Myocyte (in vitro differentiated cells): Measurements from ENCODE around the gene LRRC14B. TPM values are rescaled to one million over a fixed set of nuclear protein-coding genes. Genes with fewer than 3 reads are reported as not detected.

Experiments used
- DNase-seq: peaks from one replicate; pipeline ENCODE4 v3.0.0-alpha.2; 2012; ENCODE audit warnings: low read depth
- total RNA-seq: library from RNA; depleted of rRNA; stranded (reverse); fragments of >200 nt; gene quantifications from 2 replicates; pipeline ENCODE4 v1.2.3, GENCODE V29; 2014

LRRC14B gene
- total RNA-seq, 1 donor from 2014 or later: 21.9 TPM

DNA sequence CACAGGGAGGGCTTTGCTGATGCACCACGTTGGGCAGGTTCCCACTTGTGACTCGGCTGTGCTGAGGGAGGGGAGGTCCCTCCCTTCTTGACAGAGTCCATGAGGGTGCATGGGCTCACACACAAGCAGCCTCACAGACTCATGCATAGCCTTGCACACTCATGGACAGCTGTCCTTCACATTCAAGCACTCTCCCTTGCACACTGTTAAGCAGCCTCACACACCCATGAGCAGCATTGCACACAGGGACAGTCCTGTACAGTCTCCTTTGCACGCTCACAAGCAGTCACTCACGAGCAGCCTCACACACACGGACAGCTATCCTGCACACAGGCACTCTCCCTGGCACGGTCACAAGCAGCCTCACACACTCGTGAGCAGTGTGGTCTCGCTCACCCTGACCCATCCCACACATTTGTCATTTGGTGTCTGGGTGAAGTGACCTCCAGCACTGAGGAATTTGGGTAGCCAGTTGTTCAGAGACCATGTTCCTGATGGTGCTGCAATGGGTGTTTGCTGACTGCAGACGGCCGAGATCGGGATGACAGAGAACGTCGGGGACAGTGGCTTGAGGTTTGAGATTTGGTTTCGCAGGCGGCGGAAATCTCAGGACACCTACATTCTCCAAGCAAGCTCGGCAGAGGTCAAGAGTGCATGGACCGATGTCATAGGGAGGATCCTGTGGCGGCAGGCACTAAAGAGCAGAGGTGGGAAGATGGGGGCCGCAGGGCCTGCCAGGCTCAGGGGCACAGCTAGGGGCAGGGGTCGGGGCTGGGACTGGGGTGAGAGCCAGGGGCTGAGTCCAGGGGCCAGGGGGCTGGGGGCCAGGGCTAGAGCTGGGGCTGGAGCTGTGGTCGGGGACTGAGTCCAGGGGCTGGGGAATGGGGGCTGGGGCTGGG, 17.7 kb upstream of the LRRC14B start:
- DNase-seq: peak; percentile 60

- DNase-seq: no peak
Measured at GRCh38 chr5:174291-174600, 17.0 kb upstream of the LRRC14B start.

DNA sequence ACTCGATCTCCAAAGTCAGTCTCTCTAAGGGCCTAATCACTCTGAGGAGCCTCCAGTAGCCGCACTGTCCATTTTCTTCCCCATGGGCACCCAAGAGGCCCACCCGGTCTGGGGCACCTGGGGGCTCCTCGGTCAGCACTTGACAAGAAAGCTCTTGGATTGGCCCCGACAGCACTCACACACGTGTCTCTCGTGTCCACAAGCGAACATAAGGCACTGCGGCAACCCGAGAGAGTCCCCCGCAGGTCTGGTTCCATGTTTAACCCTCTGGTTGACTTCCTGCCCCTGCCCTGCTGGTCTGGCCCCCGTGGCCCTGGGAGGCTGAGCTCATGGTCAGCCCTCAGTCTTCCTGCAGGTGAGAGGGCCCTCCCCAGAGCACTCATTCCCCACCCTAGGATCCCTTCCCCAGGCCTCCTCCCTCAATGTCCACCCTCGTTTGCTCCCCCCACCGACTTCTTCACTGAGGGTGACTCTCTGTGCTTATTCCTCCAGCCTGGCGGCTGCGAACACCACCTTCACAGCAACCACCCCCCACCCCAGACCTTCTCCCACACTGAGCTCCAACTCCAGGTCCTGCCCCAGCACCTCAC, 16.3 kb upstream of the LRRC14B start:
- no peak for DNase-seq

DNA sequence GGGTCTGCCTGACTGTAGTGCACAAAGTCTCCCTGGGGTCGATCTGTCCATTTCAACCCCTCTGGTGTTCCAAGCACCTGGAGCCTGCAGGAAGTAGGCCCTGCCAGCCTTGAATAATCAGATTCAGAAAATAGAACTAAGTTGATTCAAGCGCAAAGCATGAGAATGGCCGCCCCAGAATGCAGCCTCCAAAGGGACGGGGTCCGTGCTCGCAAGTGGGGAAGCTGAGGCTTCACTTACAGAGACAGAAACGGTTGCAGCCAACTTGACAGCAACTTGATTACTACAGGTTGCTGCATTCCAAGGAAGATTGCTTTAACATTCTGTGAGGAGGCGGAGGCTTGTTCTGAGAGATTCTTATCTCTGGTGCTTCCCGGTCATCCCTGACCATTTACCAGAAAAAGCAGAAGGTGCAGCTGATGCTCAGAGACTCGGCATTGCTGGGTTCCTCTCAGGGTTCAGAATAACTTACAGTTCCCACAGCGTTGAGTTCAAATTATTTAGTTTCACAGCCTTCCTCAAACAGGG, 14.9 kb upstream of the LRRC14B start:
- no peak for DNase-seq

DNA sequence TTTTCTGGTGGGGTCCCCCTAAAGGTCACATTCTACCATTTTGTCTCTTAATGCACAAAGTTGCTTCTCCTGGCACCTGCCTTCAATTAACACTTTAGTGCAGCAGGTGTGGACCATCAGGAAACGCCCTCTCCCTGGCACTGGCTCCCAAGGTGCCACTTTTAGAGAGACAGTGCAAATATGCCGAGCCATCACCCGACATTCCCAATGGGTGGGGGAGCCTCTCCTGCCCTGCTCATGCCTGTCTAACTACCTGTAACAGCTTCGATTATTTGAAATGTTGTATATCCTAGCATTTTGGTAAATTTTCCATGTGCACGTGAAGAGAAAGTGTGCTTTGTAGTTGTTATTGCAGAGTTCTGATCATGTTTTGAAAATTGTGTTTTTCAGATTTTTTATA, 13.2 kb upstream of the LRRC14B start:
- DNase-seq: no peak

GRCh38 chr5:179401-179800, 11.9 kb upstream of the LRRC14B start:
- DNase-seq: no peak

DNA sequence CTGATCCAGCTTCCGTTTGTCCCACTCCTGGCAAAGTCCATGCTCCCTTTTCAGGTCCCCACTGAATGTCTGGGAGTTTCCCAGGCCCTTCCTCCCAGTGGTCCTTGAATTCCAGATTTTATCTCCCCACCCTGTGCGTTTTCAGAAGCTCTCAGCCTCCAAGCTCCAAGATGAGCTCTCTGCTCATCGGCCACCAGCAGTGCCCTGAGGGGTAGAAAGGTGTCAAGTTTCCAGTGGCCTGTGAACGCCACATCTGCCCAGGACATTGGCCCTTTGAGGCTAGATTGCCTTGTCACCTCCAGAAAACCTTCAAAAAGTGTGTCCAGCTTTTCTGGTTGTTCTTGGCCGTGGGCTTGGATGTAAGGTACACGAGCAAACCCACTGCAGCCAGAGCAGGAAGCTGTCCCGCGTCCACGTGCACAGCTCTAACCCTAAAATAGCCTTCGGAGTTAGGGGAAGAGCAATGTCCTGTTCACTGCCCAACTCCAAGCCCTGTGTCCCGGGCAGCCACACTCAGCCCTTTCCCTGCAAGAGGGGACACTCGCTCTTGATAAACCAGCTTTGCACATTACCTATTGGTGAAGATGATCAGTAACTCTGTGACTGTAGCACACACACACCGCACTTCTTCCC, 10.9 kb upstream of the LRRC14B start:
- DNase-seq: no peak

DNA sequence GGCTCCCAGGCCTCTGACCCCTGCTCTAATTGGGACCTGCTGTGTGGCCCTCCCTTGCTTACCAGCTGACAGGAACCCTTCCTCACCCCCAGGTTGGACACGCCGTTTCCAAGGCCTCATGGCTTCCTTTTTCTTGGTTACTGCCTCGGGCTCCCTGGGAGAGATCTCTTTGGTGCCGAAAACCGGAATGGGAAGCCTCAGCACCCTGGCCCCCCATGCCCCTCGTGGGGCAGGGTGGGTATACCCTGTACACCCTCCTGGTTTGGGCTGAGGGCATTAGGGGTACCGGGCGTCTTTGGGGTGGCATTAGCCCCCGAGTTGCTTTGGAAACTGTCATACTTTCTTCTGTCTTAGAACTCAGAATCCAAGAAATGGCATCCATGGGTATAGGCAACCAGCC, 10.1 kb upstream of the LRRC14B start:
- DNase-seq: no peak

GRCh38 chr5:181566-181965, 9.7 kb upstream of the LRRC14B start:
- DNase-seq: no peak

DNA sequence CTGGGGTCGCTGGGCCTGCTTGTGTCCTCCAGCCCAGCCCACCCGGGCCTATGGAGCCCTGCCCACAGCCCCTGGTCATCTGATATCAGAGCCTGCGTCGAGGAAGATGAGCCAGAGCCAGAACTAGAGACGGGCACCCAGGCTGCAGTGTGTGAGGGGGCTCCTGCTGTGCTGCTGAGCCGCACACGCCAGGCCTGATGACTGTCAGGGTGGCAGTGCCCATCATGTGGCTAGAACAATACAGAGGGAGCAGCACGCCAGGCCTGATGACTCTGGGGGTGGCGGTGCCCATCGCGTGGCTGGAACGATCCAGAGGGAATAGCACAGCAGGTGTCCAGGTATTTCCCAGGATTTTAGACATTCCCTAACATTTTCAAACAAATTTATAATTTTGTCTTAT, 9.2 kb upstream of the LRRC14B start:
- no peak for DNase-seq

DNA sequence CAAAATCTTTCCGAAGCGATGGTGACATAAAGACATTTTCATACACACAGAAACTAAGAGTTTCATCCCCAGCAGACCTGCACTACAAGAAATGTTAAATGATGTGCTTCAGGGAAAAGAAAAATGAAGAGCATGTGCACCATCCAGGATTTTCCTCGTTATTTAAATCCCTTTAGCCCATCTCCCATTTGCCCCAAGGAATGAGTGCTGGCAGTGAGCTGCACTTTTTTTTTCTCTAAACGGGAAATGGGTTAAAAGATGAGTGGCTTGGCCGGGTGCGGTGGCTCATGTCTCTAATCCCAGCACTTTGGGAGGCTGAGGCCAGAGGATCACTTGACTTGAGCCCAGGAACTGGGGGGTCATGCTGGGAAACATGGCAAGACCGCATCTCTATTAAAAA, 6.8 kb upstream of the LRRC14B start:
- no peak for DNase-seq

DNA sequence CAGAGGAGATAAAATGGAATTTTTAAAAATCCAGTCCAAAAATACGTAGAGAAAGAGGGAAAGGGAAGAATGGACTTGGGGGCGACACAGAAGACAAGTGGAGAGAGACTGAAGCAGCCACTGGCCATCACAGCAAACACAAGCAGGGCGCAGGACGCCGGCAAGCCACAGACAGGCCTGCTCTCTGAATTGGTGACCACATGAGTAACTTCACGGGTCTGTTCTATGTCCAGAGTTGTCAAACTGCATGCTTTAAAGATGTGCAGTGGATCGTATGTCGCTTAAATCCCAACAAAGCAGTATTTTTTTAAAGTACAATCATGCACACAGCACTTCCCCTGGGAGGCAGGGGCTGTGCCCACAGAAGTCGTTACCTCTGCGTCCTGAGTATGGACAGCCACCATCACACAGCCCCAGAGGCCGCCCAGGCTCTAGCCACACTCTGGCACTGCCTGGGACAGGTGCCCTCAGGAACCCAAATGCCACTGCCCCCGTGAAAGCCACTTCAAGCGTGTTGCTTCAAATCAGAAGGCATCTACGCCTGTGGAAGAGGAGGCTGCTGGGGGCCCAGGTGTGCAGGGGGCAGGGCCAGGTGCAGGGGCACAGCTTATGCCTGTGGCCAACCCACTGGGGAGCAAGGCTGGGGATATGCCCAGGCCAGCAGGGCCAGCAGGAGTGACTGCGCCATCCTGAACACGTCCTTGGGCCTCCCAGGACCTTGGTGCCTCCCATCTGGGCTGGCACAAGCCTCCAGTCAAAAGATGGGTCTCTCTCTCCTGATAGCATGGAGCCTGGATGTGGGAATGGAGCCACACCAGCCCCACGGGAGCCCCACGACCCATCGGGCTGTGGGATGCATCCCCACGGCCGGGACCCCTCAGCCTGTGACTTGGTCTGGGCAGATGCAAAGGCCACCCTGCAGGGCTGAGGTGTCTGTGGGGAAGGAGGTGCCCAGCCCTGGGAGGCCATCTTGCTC, 5.9 kb upstream of the LRRC14B start:
- DNase-seq: no peak

GRCh38 chr5:186091-187041, 4.9 kb upstream of the LRRC14B start:
- DNase-seq: peak; percentile 67

GRCh38 chr5:187042-187431, 4.3 kb upstream of the LRRC14B start:
- no peak for DNase-seq

DNA sequence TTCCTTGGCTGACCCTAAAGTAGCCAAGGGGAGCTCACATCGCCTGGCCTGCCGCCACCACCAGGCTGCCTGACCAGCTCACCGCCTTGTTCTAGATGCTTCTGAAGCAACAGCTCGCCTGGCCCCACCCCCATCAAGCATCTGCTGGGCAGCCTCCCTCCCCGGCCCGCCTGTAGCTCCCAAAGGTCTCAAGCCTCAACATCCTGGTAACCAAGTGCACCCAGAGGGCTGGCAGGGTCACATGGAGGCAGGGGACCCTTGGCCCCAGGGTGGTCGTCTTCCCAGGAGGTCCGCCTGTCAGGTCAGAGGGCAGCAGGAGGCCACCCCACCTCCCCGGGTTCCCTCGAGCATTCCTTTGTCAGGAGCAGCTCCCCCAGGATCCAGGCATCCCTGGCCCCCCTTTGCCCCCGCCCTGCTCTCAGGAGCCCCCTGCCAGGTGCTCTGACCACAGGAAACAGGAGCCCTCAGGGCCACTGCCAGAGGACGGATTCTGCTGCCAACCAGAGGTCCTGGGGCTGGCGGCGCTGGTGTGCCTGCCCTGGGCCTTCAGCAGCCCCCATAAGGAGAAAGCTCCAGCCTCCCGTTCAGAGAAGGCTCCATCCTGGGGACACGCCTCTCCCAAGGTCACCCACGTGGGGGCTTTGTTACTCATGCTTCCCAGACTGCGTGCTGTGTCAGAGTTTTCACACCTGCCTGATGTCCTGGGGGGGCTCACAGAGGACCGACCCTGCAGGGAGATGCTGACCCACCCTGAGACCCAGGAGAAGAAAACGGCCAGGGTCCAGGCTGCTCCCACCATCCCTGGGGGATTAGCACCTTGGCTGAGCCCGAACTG, 3.5 kb upstream of the LRRC14B start:
- DNase-seq: no peak

DNA sequence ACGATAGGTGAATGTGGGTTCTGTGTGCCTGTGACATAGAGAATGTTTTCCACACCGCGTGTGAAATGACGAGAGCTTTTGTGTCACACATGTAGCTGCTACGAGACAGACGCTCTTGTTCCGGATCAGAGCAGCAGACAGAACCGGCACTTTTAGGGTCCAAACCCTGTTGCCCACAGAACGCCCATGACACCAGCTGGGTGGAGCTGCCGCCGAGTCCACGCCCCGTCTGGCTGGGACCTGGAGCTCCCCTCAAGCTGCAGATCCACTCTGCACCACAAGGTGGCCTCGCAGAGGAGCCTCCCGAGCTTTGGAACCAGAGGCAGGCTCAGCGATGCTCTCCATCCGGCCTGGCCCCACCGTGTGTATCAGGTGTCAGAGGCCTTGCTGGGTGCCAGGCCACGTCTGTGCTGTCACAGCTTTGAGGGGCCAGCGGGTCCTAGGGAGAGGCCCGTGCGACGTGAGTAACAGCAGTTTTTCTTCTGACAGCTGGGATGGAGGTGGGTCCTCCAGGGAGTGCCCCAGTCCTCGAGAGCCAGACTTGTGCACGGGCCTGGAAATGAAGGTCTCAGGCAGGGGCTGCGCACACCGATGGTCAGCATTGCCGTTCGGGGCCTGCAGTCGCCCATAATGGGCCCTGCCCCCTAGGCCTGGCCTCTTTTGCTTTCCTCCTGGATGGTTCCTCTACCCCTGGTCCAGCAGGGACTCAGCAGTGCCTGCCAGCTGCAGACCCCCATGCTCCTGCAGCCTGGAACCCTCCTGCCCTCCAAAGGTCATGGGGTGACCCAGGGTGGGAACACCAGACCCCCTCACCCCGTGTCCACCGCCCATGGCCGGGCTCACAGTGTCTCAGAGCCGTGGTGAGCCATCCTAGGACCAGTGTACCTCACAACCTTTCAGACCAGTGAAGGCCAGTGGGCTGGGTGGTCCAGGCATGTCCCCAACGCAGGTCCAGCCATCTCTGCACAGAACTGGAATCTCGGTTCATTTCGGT, 2.5 kb upstream of the LRRC14B start:
- peak; percentile 94 for DNase-seq

- DNase-seq: no peak
Measured at GRCh38 chr5:189486-189885, 1.8 kb upstream of the LRRC14B start.

GRCh38 chr5:189976-190365, 1.3 kb upstream of the LRRC14B start:
- DNase-seq: no peak
